ENCODE results near the gene SMIM5.
A peak's percentile ranks its signal among the peaks of the same experiment; 100 is the strongest.

Gene SMIM5

GRCh38 chr17:75611851-75612429 lies 21.3 kb upstream of the SMIM5 start:
- in situ Hi-C loops (cut with HindIII; ENCODE audit: low pct_unique_long_range_greater_than_20kb, low sequenced_read_pairs): no loop called here
- no peak for TF ChIP-seq JUND (IDR thresholded peaks at IDR 0.05; ENCODE audit: low read depth)
- peak in 1 of 2 experiments; percentile 69 for DNase-seq (ENCODE audit: low read depth in 1 of 2, low spot score in 1 of 2)

GRCh38 chr17:75612906-75613626 lies 20.2 kb upstream of the SMIM5 start:
- no peak for TF ChIP-seq JUND (IDR thresholded peaks at IDR 0.05; ENCODE audit: low read depth)
- no peak for DNase-seq (ENCODE audit: low read depth in 1 of 2, low spot score in 1 of 2)
- in situ Hi-C loops (cut with HindIII; ENCODE audit: low pct_unique_long_range_greater_than_20kb, low sequenced_read_pairs): no loop called here

- DNase-seq (ENCODE audit: low read depth in 1 of 2, low spot score in 1 of 2): no peak
- in situ Hi-C loops (cut with HindIII; ENCODE audit: low pct_unique_long_range_greater_than_20kb, low sequenced_read_pairs): no loop called here
- no peak for TF ChIP-seq JUND (IDR thresholded peaks at IDR 0.05; ENCODE audit: low read depth)
Measured at GRCh38 chr17:75614006-75614405, 19.2 kb upstream of the SMIM5 start.

- no peak for TF ChIP-seq JUND (IDR thresholded peaks at IDR 0.05; ENCODE audit: low read depth)
- DNase-seq (ENCODE audit: low read depth in 1 of 2, low spot score in 1 of 2): no peak
Measured at GRCh38 chr17:75614556-75615270, 18.5 kb upstream of the SMIM5 start.

GRCh38 chr17:75615301-75615700 lies 17.9 kb upstream of the SMIM5 start:
- no peak for DNase-seq (ENCODE audit: low read depth in 1 of 2, low spot score in 1 of 2)
- in situ Hi-C loops (cut with HindIII; ENCODE audit: low pct_unique_long_range_greater_than_20kb, low sequenced_read_pairs): no loop called here
- TF ChIP-seq JUND (IDR thresholded peaks at IDR 0.05; ENCODE audit: low read depth): no peak

More at GRCh38 chr17:75614556-75615270, 18.5 kb upstream of the SMIM5 start:
- in situ Hi-C loops (cut with HindIII; ENCODE audit: low pct_unique_long_range_greater_than_20kb, low sequenced_read_pairs): no loop called here

GRCh38 chr17:75616521-75617122 lies 16.6 kb upstream of the SMIM5 start:
- in situ Hi-C loops (cut with HindIII; ENCODE audit: low pct_unique_long_range_greater_than_20kb, low sequenced_read_pairs): no loop called here
- no peak for TF ChIP-seq JUND (IDR thresholded peaks at IDR 0.05; ENCODE audit: low read depth)
- no peak for DNase-seq (ENCODE audit: low read depth in 1 of 2, low spot score in 1 of 2)

GRCh38 chr17:75617218-75617617 lies 16.0 kb upstream of the SMIM5 start:
- no peak for TF ChIP-seq JUND (IDR thresholded peaks at IDR 0.05; ENCODE audit: low read depth)

GRCh38 chr17:75617675-75618074 lies 15.6 kb upstream of the SMIM5 start:
- no peak for TF ChIP-seq JUND (IDR thresholded peaks at IDR 0.05; ENCODE audit: low read depth)
- no peak for DNase-seq (ENCODE audit: low read depth in 1 of 2, low spot score in 1 of 2)
- in situ Hi-C loops (cut with HindIII; ENCODE audit: low pct_unique_long_range_greater_than_20kb, low sequenced_read_pairs): no loop called here

More at GRCh38 chr17:75617218-75617617, 16.0 kb upstream of the SMIM5 start:
- in situ Hi-C loops (cut with HindIII; ENCODE audit: low pct_unique_long_range_greater_than_20kb, low sequenced_read_pairs): no loop called here
- DNase-seq (ENCODE audit: low read depth in 1 of 2, low spot score in 1 of 2): no peak

GRCh38 chr17:75619506-75620431 lies 13.5 kb upstream of the SMIM5 start:
- DNase-seq (ENCODE audit: low read depth in 1 of 2, low spot score in 1 of 2): peak in 1 of 2 experiments; percentile 50
- in situ Hi-C loops (cut with HindIII; ENCODE audit: low pct_unique_long_range_greater_than_20kb, low sequenced_read_pairs): no loop called here
- TF ChIP-seq JUND (IDR thresholded peaks at IDR 0.05; ENCODE audit: low read depth): no peak

- in situ Hi-C loops (cut with HindIII; ENCODE audit: low pct_unique_long_range_greater_than_20kb, low sequenced_read_pairs): no loop called here
Measured at GRCh38 chr17:75621489-75621888, 11.7 kb upstream of the SMIM5 start.

GRCh38 chr17:75622076-75622475 lies 11.2 kb upstream of the SMIM5 start:
- in situ Hi-C loops (cut with HindIII; ENCODE audit: low pct_unique_long_range_greater_than_20kb, low sequenced_read_pairs): no loop called here

More at GRCh38 chr17:75621489-75621888, 11.7 kb upstream of the SMIM5 start:
- no peak for TF ChIP-seq JUND (IDR thresholded peaks at IDR 0.05; ENCODE audit: low read depth)
- DNase-seq (ENCODE audit: low read depth in 1 of 2, low spot score in 1 of 2): no peak

More at GRCh38 chr17:75622076-75622475, 11.2 kb upstream of the SMIM5 start:
- TF ChIP-seq JUND (IDR thresholded peaks at IDR 0.05; ENCODE audit: low read depth): no peak
- no peak for DNase-seq (ENCODE audit: low read depth in 1 of 2, low spot score in 1 of 2)
